ENCODE measurements around the gene ABLIM2. TPM values are rescaled to one million over a fixed set of nuclear protein-coding genes. Genes with fewer than 3 reads are reported as not detected.

Gene ABLIM2
- total and polyA plus RNA-seq, 10 of the 15 experiments (the other 5 are each of a cell fraction or from before 2014, with no cell fraction given) = 0.03 to 0.15 (median 0.05) TPM; not detected in 7

GRCh38 chr4:8076023-8076422 is 82.6 kb downstream of the ABLIM2 start (continued):
- TF ChIP-seq, protein P1, sequence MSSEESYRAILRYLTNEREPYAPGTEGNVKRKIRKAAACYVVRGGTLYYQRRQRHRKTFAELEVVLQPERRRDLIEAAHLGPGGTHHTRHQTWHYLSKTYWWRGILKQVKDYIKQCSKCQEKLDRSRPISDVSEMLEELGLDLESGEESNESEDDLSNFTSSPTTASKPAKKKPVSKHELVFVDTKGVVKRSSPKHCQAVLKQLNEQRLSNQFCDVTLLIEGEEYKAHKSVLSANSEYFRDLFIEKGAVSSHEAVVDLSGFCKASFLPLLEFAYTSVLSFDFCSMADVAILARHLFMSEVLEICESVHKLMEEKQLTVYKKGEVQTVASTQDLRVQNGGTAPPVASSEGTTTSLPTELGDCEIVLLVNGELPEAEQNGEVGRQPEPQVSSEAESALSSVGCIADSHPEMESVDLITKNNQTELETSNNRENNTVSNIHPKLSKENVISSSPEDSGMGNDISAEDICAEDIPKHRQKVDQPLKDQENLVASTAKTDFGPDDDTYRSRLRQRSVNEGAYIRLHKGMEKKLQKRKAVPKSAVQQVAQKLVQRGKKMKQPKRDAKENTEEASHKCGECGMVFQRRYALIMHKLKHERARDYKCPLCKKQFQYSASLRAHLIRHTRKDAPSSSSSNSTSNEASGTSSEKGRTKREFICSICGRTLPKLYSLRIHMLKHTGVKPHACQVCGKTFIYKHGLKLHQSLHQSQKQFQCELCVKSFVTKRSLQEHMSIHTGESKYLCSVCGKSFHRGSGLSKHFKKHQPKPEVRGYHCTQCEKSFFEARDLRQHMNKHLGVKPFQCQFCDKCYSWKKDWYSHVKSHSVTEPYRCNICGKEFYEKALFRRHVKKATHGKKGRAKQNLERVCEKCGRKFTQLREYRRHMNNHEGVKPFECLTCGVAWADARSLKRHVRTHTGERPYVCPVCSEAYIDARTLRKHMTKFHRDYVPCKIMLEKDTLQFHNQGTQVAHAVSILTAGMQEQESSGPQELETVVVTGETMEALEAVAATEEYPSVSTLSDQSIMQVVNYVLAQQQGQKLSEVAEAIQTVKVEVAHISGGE (CRISPR knock-in tag; IDR thresholded peaks at IDR 0.05) = no peak
- TF ChIP-seq ZBED1 (IDR thresholded peaks at IDR 0.05; ENCODE audit: borderline replicate concordance) (no peak), NRF1 (conservative IDR thresholded peaks at IDR 0.05; ENCODE audit: low read depth, low read length) (no peak), ZNF24 (IDR thresholded peaks at IDR 0.05) (no peak)

GRCh38 chr4:8073206-8073863 is 85.3 kb downstream of the ABLIM2 start:
- ChIA-PET CTCF (no interaction called here), SMC1A (ENCODE audit: uncharacterized antibody, unreplicated experiment) (no interaction called here), POLR2A (no interaction called here), RAD21 (ENCODE audit: unreplicated experiment) (no interaction called here)
- H3K27ac ChIP-seq (ENCODE audit: control insufficient read depth, insufficient read depth) = no peak overlapping the region
- no peaks in the 10 kb centered on the region; a peak in 2 of 4 replicates for H3K27me3 ChIP-seq (replicated peaks in 1 of 2; ENCODE audit: control insufficient read depth in 2 of 2, insufficient read depth in 2 of 2, low read length in 1 of 2)
- no peaks in the 10 kb centered on the region for H3K9me3 ChIP-seq (replicated peaks; ENCODE audit: control insufficient read depth, insufficient read depth, low read length)
- no peaks in the 10 kb centered on the region for H3K79me2 ChIP-seq (ENCODE audit: control insufficient read depth, insufficient read depth, low read length)
- no TSS peak for BruUV-seq (replicated peaks)
- WGBS (ENCODE audit: insufficient coverage, insufficient replicate concordance, low lambda C conversion rate, missing lambda C conversion rate) = 42% methylated on average over 16 of the region's 17 CpGs
- FAIRE-seq (no peak), DNase-seq (ENCODE audit: low read depth, low spot score) (no peak), ATAC-seq (no peak)
- H3K36me3 ChIP-seq (ENCODE audit: control insufficient read depth in 2 of 2, insufficient read depth in 2 of 2, low read length in 1 of 2) = no peaks in the 10 kb centered on the region
- in situ Hi-C loops (cut with MboI) (no loop called here), intact Hi-C loops (cut with micrococcal nuclease; ENCODE audit: unreplicated experiment) (no loop called here)
- no peak overlapping the region for H3K4me3 ChIP-seq
- H3K4me2 ChIP-seq (ENCODE audit: control insufficient read depth, insufficient read depth) = no peak overlapping the region
- no peak overlapping the region for H2AFZ ChIP-seq (ENCODE audit: control insufficient read depth, low read depth, low read length)
- H3K4me1 ChIP-seq (ENCODE audit: control insufficient read depth, insufficient read depth, low read length) = no peaks in the 10 kb centered on the region
- no peak overlapping the region for H3K9ac ChIP-seq (ENCODE audit: control insufficient read depth, insufficient read depth, low read length)
- TF ChIP-seq, protein P2, sequence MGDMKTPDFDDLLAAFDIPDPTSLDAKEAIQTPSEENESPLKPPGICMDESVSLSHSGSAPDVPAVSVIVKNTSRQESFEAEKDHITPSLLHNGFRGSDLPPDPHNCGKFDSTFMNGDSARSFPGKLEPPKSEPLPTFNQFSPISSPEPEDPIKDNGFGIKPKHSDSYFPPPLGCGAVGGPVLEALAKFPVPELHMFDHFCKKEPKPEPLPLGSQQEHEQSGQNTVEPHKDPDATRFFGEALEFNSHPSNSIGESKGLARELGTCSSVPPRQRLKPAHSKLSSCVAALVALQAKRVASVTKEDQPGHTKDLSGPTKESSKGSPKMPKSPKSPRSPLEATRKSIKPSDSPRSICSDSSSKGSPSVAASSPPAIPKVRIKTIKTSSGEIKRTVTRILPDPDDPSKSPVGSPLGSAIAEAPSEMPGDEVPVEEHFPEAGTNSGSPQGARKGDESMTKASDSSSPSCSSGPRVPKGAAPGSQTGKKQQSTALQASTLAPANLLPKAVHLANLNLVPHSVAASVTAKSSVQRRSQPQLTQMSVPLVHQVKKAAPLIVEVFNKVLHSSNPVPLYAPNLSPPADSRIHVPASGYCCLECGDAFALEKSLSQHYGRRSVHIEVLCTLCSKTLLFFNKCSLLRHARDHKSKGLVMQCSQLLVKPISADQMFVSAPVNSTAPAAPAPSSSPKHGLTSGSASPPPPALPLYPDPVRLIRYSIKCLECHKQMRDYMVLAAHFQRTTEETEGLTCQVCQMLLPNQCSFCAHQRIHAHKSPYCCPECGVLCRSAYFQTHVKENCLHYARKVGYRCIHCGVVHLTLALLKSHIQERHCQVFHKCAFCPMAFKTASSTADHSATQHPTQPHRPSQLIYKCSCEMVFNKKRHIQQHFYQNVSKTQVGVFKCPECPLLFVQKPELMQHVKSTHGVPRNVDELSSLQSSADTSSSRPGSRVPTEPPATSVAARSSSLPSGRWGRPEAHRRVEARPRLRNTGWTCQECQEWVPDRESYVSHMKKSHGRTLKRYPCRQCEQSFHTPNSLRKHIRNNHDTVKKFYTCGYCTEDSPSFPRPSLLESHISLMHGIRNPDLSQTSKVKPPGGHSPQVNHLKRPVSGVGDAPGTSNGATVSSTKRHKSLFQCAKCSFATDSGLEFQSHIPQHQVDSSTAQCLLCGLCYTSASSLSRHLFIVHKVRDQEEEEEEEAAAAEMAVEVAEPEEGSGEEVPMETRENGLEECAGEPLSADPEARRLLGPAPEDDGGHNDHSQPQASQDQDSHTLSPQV (IDR thresholded peaks at IDR 0.05) = no peak
- TF ChIP-seq ZNF207 (IDR thresholded peaks at IDR 0.05; ENCODE audit: borderline replicate concordance) (no peak), ZBTB33 (IDR thresholded peaks at IDR 0.05) (no peak), RAD51 (IDR thresholded peaks at IDR 0.05) (no peak), KAT2A (conservative IDR thresholded peaks at IDR 0.05; ENCODE audit: control insufficient read depth, low read depth, low read length) (no peak), RAD21 (IDR thresholded peaks at IDR 0.05; ENCODE audit: insufficient read depth, low read depth, low read length) (no peak)
- no peaks in the 10 kb centered on the region for H4K20me1 ChIP-seq (ENCODE audit: control insufficient read depth, insufficient read depth)
